Common myeloid progenitor, CD34-positive (primary cell): Measurements from ENCODE around the gene DNMT3B.

ENCODE experiments used
- CTCF ChIA-PET: fragments of 350-600 bp; sonication (Branson Sonifier 250); formaldehyde crosslinking; loops from one replicate; lab custom pipeline; 2021; ENCODE audit warnings: antibody characterized with exemption; lab: Charles Lee
- POLR2A ChIA-PET: fragments of 350-600 bp; sonication (Branson Sonifier 250); formaldehyde crosslinking; loops from one replicate; lab custom pipeline; 2021; ENCODE audit warnings: antibody characterized with exemption; lab: Charles Lee
- DNase-seq, 3 donors: peaks; one replicate each; pipeline versions ENCODE4 v3.0.0 to v3.0.0-alpha.2; 2013
- H3K27ac ChIP-seq, 2 experiments: 1 replicate in 1 of 2; 2 replicates in 1 of 2; pipeline ENCODE4 v1.7.0; 2013; ENCODE audit warnings: inconsistent platforms in 2 of 2, low read length in 2 of 2, mild to moderate bottlenecking in 2 of 2, low read depth in 1 of 2, moderate library complexity in 1 of 2; ENCODE audit not compliant: severe bottlenecking in 2 of 2, insufficient read depth in 1 of 2, poor library complexity in 1 of 2
- H3K27me3 ChIP-seq, 5 experiments: replicated peaks in 2 of 5; 1 replicate in 3 of 5; 2 replicates in 2 of 5; pipeline versions ENCODE4 v1.6.1 to v1.7.0; 2013; ENCODE audit warnings: low read length in 4 of 5, mild to moderate bottlenecking in 2 of 5, moderate library complexity in 2 of 5, inconsistent platforms in 1 of 5; ENCODE audit not compliant: insufficient read depth in 5 of 5, control insufficient read depth in 4 of 5
- H3K36me3 ChIP-seq, 4 experiments: 1 replicate in 2 of 4; 2 replicates in 2 of 4; pipeline versions ENCODE4 v1.6.1 to v1.7.0; 2013; ENCODE audit warnings: low read length in 3 of 4, control low read depth in 1 of 4, mild to moderate bottlenecking in 1 of 4; ENCODE audit not compliant: control insufficient read depth in 4 of 4, insufficient read depth in 4 of 4
- H3K4me1 ChIP-seq, 4 experiments: 1 replicate in 3 of 4; 2 replicates in 1 of 4; pipeline versions ENCODE4 v1.6.1 to v1.7.1; 2013; ENCODE audit warnings: low read length in 3 of 4, mild to moderate bottlenecking in 3 of 4, control low read depth in 1 of 4, inconsistent platforms in 1 of 4, moderate library complexity in 1 of 4; ENCODE audit not compliant: control insufficient read depth in 4 of 4, insufficient read depth in 4 of 4; ENCODE audit errors: control extremely low read depth in 1 of 4
- H3K4me3 ChIP-seq, 7 experiments: 1 replicate in 4 of 7; 2 replicates in 3 of 7; pipeline versions ENCODE4 v1.5.1 to v1.7.0; 2013; ENCODE audit warnings: mild to moderate bottlenecking in 7 of 7, low read length in 6 of 7, moderate library complexity in 6 of 7, inconsistent platforms in 2 of 7, low read depth in 2 of 7, control low read depth in 1 of 7; ENCODE audit not compliant: insufficient read depth in 4 of 7, control insufficient read depth in 1 of 7; ENCODE audit errors: extremely low read depth in 1 of 7
- H3K9me3 ChIP-seq, 5 experiments: 1 replicate in 4 of 5; 2 replicates in 1 of 5; pipeline versions ENCODE4 v1.6.1 to v1.7.1; 2013; ENCODE audit warnings: low read length in 4 of 5, mild to moderate bottlenecking in 2 of 5, inconsistent platforms in 1 of 5, low read depth in 1 of 5, moderate library complexity in 1 of 5; ENCODE audit not compliant: control insufficient read depth in 4 of 5, insufficient read depth in 2 of 5; ENCODE audit errors: control extremely low read depth in 1 of 5
- WGBS: methylation state at CpG from one replicate; pipeline ENCODE4 v1.1.5; 2013; ENCODE audit not compliant: insufficient coverage; 5-methylcytosine and 5-hydroxymethylcytosine counted together

Gene DNMT3B

GRCh38 chr20:32820698-32821377 is 58.7 kb downstream of the DNMT3B start:
- Histone ChIP-seq H3K4me3 (peak overlapping the region; percentile 57 to 95 (median 86)), H3K36me3 (peaks cover 0 to 5% (median 2%) of the 10 kb centered on the region in 4 experiments), H3K27ac (peak overlapping the region in 1 of 2 experiments; percentile 87), H3K9me3 (no peaks in the 10 kb centered on the region), H3K27me3 (no peaks in the 10 kb centered on the region), H3K4me1 (peaks cover 3 to 43% (median 20%) of the 10 kb centered on the region in 4 experiments)
- POLR2A ChIA-PET: interaction anchor here (0.9 to 1.2 kb wide), 3 partner anchors 9 to 148 kb away, joined by 3 read pairs; no protein-coding TSS in a partner anchor
- CTCF ChIA-PET: interaction anchor here (1.1 to 2.0 kb wide), 3 partner anchors 16 to 147 kb away, joined by 3 to 5 read pairs (median 4); partner anchors contain the start of gene C20orf203
- WGBS: 86% methylated on average over 22 of the region's 25 CpGs
- DNase-seq: peak in 1 of 3 donors; percentile 24

GRCh38 chr20:32822225-32822624 is 60.0 kb downstream of the DNMT3B start:
- no peaks in the 10 kb centered on the region for H3K9me3 ChIP-seq
- H3K27ac ChIP-seq: no peak overlapping the region
- H3K36me3 ChIP-seq: peaks cover 2 to 13% (median 7%) of the 10 kb centered on the region in 4 experiments
- CTCF ChIA-PET: no interaction called here
- no peak for DNase-seq
- H3K4me1 ChIP-seq: peaks cover 3 to 43% (median 20%) of the 10 kb centered on the region in 4 experiments
- no peaks in the 10 kb centered on the region for H3K27me3 ChIP-seq
- POLR2A ChIA-PET: no interaction called here
- WGBS: 100% methylated on average over 1 of the region's 5 CpGs
- H3K4me3 ChIP-seq: no peak overlapping the region

GRCh38 chr20:32823078-32823477 is 60.9 kb downstream of the DNMT3B start:
- 69% methylated on average over 2 of the region's 3 CpGs for WGBS
- DNase-seq: peak in 2 of 3 donors; percentile 39 to 50

GRCh38 chr20:32823737-32824588 is 61.8 kb downstream of the DNMT3B start:
- WGBS: 100% methylated on average over 1 of the region's 7 CpGs
- Histone ChIP-seq H3K4me3 (no peak overlapping the region), H3K4me1 (peaks cover 3 to 46% (median 20%) of the 10 kb centered on the region in 4 experiments), H3K9me3 (no peaks in the 10 kb centered on the region), H3K36me3 (peaks cover 4 to 27% (median 20%) of the 10 kb centered on the region in 4 experiments), H3K27ac (no peak overlapping the region), H3K27me3 (no peaks in the 10 kb centered on the region)
- CTCF ChIA-PET: interaction anchor here (0.9 to 1.0 kb wide), 2 partner anchors 34 to 150 kb away, joined by 3 read pairs; partner anchors contain the start of gene C20orf203
- no peak for DNase-seq
- POLR2A ChIA-PET: interaction anchor here (0.5 kb wide), 1 partner anchor 418 kb away, joined by 3 read pairs; no protein-coding TSS in a partner anchor

More at GRCh38 chr20:32823078-32823477, 60.9 kb downstream of the DNMT3B start:
- POLR2A ChIA-PET: interaction anchor here (0.5 kb wide), 1 partner anchor 417 kb away, joined by 3 read pairs; no protein-coding TSS in a partner anchor
- CTCF ChIA-PET: interaction anchor here (1.0 kb wide), 1 partner anchor 33 kb away, joined by 3 read pairs; no protein-coding TSS in a partner anchor
- Histone ChIP-seq H3K27me3 (no peaks in the 10 kb centered on the region), H3K4me3 (no peak overlapping the region), H3K36me3 (peaks cover 4 to 19% (median 14%) of the 10 kb centered on the region in 4 experiments), H3K27ac (no peak overlapping the region), H3K4me1 (peaks cover 3 to 46% (median 20%) of the 10 kb centered on the region in 4 experiments), H3K9me3 (no peaks in the 10 kb centered on the region)

DNA sequence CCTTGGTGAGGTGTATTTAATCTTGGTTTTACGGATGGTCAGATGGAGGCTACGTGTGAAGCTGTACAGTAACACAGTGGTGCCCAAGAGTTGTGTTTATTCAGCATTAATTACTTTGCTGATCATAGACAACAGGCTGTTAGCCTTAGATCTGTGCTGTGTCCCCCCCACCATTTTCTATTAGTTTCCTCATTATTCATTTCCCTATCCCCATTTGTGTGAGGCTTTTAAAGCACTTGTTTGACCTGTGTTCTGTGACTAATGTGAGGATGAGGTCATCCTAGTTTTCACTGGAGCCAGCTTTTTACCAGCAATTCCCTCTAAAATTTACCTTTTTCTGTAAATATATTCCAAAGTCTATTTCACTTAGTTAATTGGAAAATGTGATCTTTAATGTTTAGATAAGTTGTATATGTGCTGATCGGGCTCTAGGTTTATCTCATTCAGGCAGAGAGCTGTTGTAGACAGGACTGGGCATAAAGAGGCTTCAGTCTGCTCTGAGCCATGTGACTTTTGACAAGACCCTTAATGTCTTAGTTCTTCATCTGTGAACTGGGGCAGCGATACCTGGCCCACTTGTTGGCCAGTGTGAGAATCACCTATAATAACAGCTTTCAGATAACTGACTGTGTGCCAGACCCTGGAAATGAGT is 66.0 kb downstream of the DNMT3B start:
- ChIA-PET POLR2A (interaction anchor here (0.6 to 0.8 kb wide), 2 partner anchors 88 to 156 kb away, joined by 3 read pairs; no protein-coding TSS in a partner anchor), CTCF (interaction anchor here (1.8 kb wide), 1 partner anchor 19 kb away, joined by 4 read pairs; no protein-coding TSS in a partner anchor)
- Histone ChIP-seq H3K27ac (no peak overlapping the region), H3K9me3 (no peaks in the 10 kb centered on the region), H3K4me1 (peaks cover 0 to 28% (median 3%) of the 10 kb centered on the region in 4 experiments), H3K36me3 (peaks cover 7 to 49% (median 36%) of the 10 kb centered on the region in 4 experiments), H3K4me3 (no peak overlapping the region), H3K27me3 (no peaks in the 10 kb centered on the region)
- 100% methylated on average over 1 of the region's 4 CpGs for WGBS
- DNase-seq: no peak

GRCh38 chr20:32829311-32830005 is 67.3 kb downstream of the DNMT3B start:
- Histone ChIP-seq H3K9me3 (no peaks in the 10 kb centered on the region), H3K36me3 (peaks cover 16 to 62% (median 43%) of the 10 kb centered on the region in 4 experiments), H3K4me3 (no peak overlapping the region), H3K4me1 (peaks cover 0 to 15% (median 3%) of the 10 kb centered on the region in 4 experiments), H3K27ac (no peak overlapping the region), H3K27me3 (no peaks in the 10 kb centered on the region)
- 100% methylated on average over 3 of the region's 3 CpGs for WGBS
- ChIA-PET POLR2A (no interaction called here), CTCF (interaction anchor here (0.9 to 1.9 kb wide), 5 partner anchors 18 to 40 kb away, joined by 3 to 11 read pairs (median 4); no protein-coding TSS in a partner anchor)
- DNase-seq: no peak
